Ovary (tissue), 9 donors: ENCODE results near the gene NPRL2. TPM values are rescaled to one million over a fixed set of nuclear protein-coding genes. Genes with fewer than 3 reads are reported as not detected.

Experiments
- DNase-seq, 5 donors: peaks; one replicate each; pipeline ENCODE4 v3.0.0-alpha.2; 2019 to 2020
- H3K27ac ChIP-seq, 2 donors: fragments of 200-600 bp; one replicate each; pipeline versions ENCODE4 v1.5.1 to v1.8.0; 2019 to 2022
- H3K27me3 ChIP-seq: fragments of 200-600 bp; one replicate; pipeline ENCODE4 v1.8.0; 2022
- H3K36me3 ChIP-seq: fragments of 200-600 bp; sonication (generic); one replicate; pipeline ENCODE4 v1.5.1; 2019
- H3K4me1 ChIP-seq: one replicate; pipeline ENCODE4 v1.8.1; 2013; ENCODE audit warnings: mild to moderate bottlenecking, moderate library complexity; ENCODE audit not compliant: insufficient read depth
- H3K4me3 ChIP-seq: fragments of 200-600 bp; sonication (generic); one replicate; pipeline ENCODE4 v1.5.1; 2017
- H3K9me3 ChIP-seq, 2 donors: fragments of 200-600 bp in 1 of 2; sonication (generic) in 1 of 2; one replicate each; pipeline versions ENCODE4 v1.5.1 to v1.8.1; 2013 to 2019; ENCODE audit warnings: mild to moderate bottlenecking in 1 of 2, moderate library complexity in 1 of 2
- CTCF ChIP-seq, 3 donors: fragments of 450-650 bp in 2 of 3; fragments of 200-600 bp in 1 of 3; IDR thresholded peaks; one replicate each; pipeline versions ENCODE4 v1.5.1 to v1.8.0; 2016 to 2022; ENCODE audit warnings: antibody characterized with exemption in 3 of 3, mild to moderate bottlenecking in 1 of 3
- EP300 ChIP-seq: sonication (generic); formaldehyde crosslinking; IDR thresholded peaks from one replicate; pipeline ENCODE4 v1.6.1; 2017; ENCODE audit warnings: antibody characterized with exemption
- POLR2A ChIP-seq: fragments of 450-650 bp; IDR thresholded peaks from one replicate; pipeline ENCODE4 v1.6.1; 2017; ENCODE audit warnings: antibody characterized with exemption, mild to moderate bottlenecking, moderate library complexity
- WGBS, 3 donors: extraction: QIAGEN DNeasy Blood & Tissue Kit in 1 of 3; methylation state at CpG; one replicate each; pipeline versions ENCODE4 v1.1.5 to v1.1.7; 2013 to 2017; 5-methylcytosine and 5-hydroxymethylcytosine counted together
- intact Hi-C, 4 donors: fragments of 100-400 bp; cut with DNase I; formaldehyde crosslinking; loops; one replicate each; pipeline versions ENCODE4 v1.11.0 to v1.15.1; 2022 to 2023
- polyA plus RNA-seq, 2 donors: library from polyadenylated mRNA; stranded (reverse); fragments of 200-250 nt in 1 of 2; fragments of 350-450 nt in 1 of 2; fragmentation: Illumina TruSeq in 1 of 2; extraction: RNeasy Lipid Tissue Mini Kit (QIAGEN cat#74804) in 1 of 2; gene quantifications; one replicate each; pipeline ENCODE4 v1.2.3, GENCODE V29; 2013 to 2014
- total RNA-seq, 7 donors: library from RNA; depleted of rRNA in 2 of 7; stranded (reverse); fragments of >200 nt in 2 of 7; fragmentation: NEBNext Ultra II Directional in 3 of 7; extraction: Animal tissue kit (Norgen Biotek cat#: 25700) in 3 of 7; gene quantifications; one replicate each; pipeline versions ENCODE4 v1.1.0 to v1.2.4, GENCODE V29; 2016 to 2023
- donor health status: DM: no; HTN: no; CAD: no; lungs with moderate emphysema.
- donor health status: DM: no; HTN: no; CAD: no.
- donor health status: Bipolar disorder and iron deficiency.
- donor health status: DM: yes; HTN: yes; CAD: no.
- donor health status: DM: no; HTN: no; CAD: no.
- donor health status: DM: yes; HTN: yes; CAD: no.

NPRL2 gene
- total and polyA plus RNA-seq, 9 donors, result 19.4 to 26.3 (median 21.9) TPM

GRCh38 chr3:50325113-50325480 is 25.5 kb downstream of the NPRL2 start:
- no peak for DNase-seq
- Histone ChIP-seq H3K4me1 (peaks cover 15% of the 10 kb centered on the region), H3K36me3 (no peaks in the 10 kb centered on the region), H3K9me3 (no peaks in the 10 kb centered on the region), H3K4me3 (no peak overlapping the region), H3K27ac (no peak overlapping the region), H3K27me3 (no peaks in the 10 kb centered on the region)
- 73 to 83% (median 81%) methylated on average over 2 of the region's 2 CpGs for WGBS, 3 donors
- TF ChIP-seq EP300, result no peak
- TF ChIP-seq CTCF (IDR thresholded peaks at IDR 0.05), result no peak
- TF ChIP-seq POLR2A, result no peak
- intact Hi-C loops, result loop anchor here in 1 of 4 donors (10.0 kb wide), 1 partner anchor 60 kb away; the partner anchor contains the start of gene SEMA3B

GRCh38 chr3:50324351-50325112 is 26.0 kb downstream of the NPRL2 start:
- TF ChIP-seq POLR2A (no peak), EP300 (no peak), CTCF (IDR thresholded peaks at IDR 0.05) (peak; percentile 41 to 70 (median 64))
- Histone ChIP-seq H3K27me3 (no peaks in the 10 kb centered on the region), H3K4me1 (peaks cover 20% of the 10 kb centered on the region), H3K9me3 (no peaks in the 10 kb centered on the region), H3K36me3 (no peaks in the 10 kb centered on the region), H3K4me3 (no peak overlapping the region), H3K27ac (peak overlapping the region in 1 of 2 donors; percentile 95)
- WGBS, 3 donors, result 50 to 53% (median 50%) methylated on average over 4 of the region's 4 CpGs
- intact Hi-C loops, result loop anchor here in 1 of 4 donors (10.0 kb wide), 1 partner anchor 60 kb away; the partner anchor contains the start of gene SEMA3B
- DNase-seq, result peak; percentile 59 to 80 (median 72)

GRCh38 chr3:50323614-50324199 is 26.9 kb downstream of the NPRL2 start:
- no peaks in the 10 kb centered on the region for H3K36me3 ChIP-seq
- H3K4me3 ChIP-seq, result no peak overlapping the region
- H3K27ac ChIP-seq, result peak overlapping the region in 1 of 2 donors; percentile 95
- TF ChIP-seq POLR2A (no peak), EP300 (no peak), CTCF (IDR thresholded peaks at IDR 0.05) (no peak)
- H3K4me1 ChIP-seq, result peaks cover 24% of the 10 kb centered on the region
- H3K27me3 ChIP-seq, result no peaks in the 10 kb centered on the region
- intact Hi-C loops, result loop anchor here in 1 of 4 donors (10.0 kb wide), 1 partner anchor 59 kb away; the partner anchor contains the start of gene SEMA3B
- peak in 2 of 5 donors; percentile 44 to 48 for DNase-seq
- H3K9me3 ChIP-seq, result no peaks in the 10 kb centered on the region
- WGBS, 3 donors, result 69 to 77% (median 69%) methylated on average over 5 of the region's 5 CpGs

- H3K9me3 ChIP-seq, result no peaks in the 10 kb centered on the region
- no peaks in the 10 kb centered on the region for H3K36me3 ChIP-seq
- intact Hi-C loops, result loop anchor here in 1 of 4 donors (10.0 kb wide), 1 partner anchor 58 kb away; the partner anchor contains the start of gene SEMA3B
- DNase-seq, result peak in 1 of 5 donors; percentile 58
- H3K27ac ChIP-seq, result peak overlapping the region; percentile 71 to 95
- H3K27me3 ChIP-seq, result no peaks in the 10 kb centered on the region
- no peak overlapping the region for H3K4me3 ChIP-seq
- WGBS, 3 donors, result 33 to 40% (median 34%) methylated on average over 4 of the region's 4 CpGs
- TF ChIP-seq POLR2A (no peak), EP300 (no peak), CTCF (IDR thresholded peaks at IDR 0.05) (no peak)
- peaks cover 26% of the 10 kb centered on the region for H3K4me1 ChIP-seq
These were observed 27.4 kb downstream of the NPRL2 start for GRCh38 chr3:50323092-50323600.
